ENCODE measurements around the gene GRM8. TPM values are rescaled to one million over a fixed set of nuclear protein-coding genes. Genes with fewer than 3 reads are reported as not detected.

The GRM8 gene
- polyA plus RNA-seq, 1 donor from 2014 or later: 1.5 TPM

- no peak for TF ChIP-seq POLR2AphosphoS5 (IDR thresholded peaks at IDR 0.05)
- TF ChIP-seq, protein P1, sequence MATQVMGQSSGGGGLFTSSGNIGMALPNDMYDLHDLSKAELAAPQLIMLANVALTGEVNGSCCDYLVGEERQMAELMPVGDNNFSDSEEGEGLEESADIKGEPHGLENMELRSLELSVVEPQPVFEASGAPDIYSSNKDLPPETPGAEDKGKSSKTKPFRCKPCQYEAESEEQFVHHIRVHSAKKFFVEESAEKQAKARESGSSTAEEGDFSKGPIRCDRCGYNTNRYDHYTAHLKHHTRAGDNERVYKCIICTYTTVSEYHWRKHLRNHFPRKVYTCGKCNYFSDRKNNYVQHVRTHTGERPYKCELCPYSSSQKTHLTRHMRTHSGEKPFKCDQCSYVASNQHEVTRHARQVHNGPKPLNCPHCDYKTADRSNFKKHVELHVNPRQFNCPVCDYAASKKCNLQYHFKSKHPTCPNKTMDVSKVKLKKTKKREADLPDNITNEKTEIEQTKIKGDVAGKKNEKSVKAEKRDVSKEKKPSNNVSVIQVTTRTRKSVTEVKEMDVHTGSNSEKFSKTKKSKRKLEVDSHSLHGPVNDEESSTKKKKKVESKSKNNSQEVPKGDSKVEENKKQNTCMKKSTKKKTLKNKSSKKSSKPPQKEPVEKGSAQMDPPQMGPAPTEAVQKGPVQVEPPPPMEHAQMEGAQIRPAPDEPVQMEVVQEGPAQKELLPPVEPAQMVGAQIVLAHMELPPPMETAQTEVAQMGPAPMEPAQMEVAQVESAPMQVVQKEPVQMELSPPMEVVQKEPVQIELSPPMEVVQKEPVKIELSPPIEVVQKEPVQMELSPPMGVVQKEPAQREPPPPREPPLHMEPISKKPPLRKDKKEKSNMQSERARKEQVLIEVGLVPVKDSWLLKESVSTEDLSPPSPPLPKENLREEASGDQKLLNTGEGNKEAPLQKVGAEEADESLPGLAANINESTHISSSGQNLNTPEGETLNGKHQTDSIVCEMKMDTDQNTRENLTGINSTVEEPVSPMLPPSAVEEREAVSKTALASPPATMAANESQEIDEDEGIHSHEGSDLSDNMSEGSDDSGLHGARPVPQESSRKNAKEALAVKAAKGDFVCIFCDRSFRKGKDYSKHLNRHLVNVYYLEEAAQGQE (IDR thresholded peaks at IDR 0.05; ENCODE audit: borderline replicate concordance): no peak
- no peak for TF ChIP-seq MXI1 (conservative IDR thresholded peaks at IDR 0.05; ENCODE audit: poor library complexity, severe bottlenecking)
- no peak for TF ChIP-seq SMC3 (conservative IDR thresholded peaks at IDR 0.05; ENCODE audit: poor library complexity)
- no peak for TF ChIP-seq EZH2 (IDR thresholded peaks at IDR 0.05; ENCODE audit: borderline replicate concordance, insufficient read depth, low read length, poor library complexity, severe bottlenecking)
- no peak for TF ChIP-seq EP300 (conservative IDR thresholded peaks at IDR 0.05; ENCODE audit: poor library complexity, severe bottlenecking)
- no peak for TF ChIP-seq TAF1 (IDR thresholded peaks at IDR 0.05; ENCODE audit: low read depth)
- no peak for TF ChIP-seq RAD21 (conservative IDR thresholded peaks at IDR 0.05)
- TF ChIP-seq CTCF (IDR thresholded peaks at IDR 0.05; ENCODE audit: poor library complexity, severe bottlenecking): no peak
Observed at GRCh38 chr7:126637538-126637937, 615.2 kb downstream of the GRM8 start.

DNA sequence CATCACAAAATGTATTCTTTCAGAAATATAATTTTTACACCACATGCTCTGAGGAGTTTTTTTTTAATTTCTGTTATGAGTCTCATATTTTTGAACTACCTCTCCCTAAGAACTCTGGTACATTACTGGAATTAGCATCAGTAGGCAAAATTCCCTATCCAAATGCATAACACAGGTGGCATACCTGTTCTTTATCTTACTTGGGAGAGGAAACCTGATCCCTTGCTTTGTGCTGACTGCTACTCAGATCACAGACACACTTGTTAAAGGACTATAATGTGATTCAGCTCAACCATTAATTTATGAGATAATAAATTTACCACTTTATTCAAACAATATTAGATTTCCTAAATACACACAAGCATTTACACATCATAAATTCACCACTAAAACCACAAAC is 617.2 kb downstream of the GRM8 start:
- Histone ChIP-seq H3K9me2 (ENCODE audit: insufficient read depth, low read length) (no peaks in the 10 kb centered on the region), H3K9ac (ENCODE audit: low read length) (no peak overlapping the region), H3K4me3 (ENCODE audit: low read length) (no peak overlapping the region), H4K20me1 (ENCODE audit: insufficient read depth) (no peaks in the 10 kb centered on the region), H3K27ac (ENCODE audit: low read length) (no peak overlapping the region), H3K4me2 (ENCODE audit: low read length) (no peak overlapping the region), H3F3A (ENCODE audit: insufficient read depth, low read length, poor library complexity, severe bottlenecking) (no peaks in the 10 kb centered on the region), H3K36me3 (ENCODE audit: insufficient read depth, low read length) (no peaks in the 10 kb centered on the region), H3K27me3 (ENCODE audit: insufficient read depth, low read depth, low read length) (no peaks in the 10 kb centered on the region), H3K9me3 (ENCODE audit: low read length) (no peaks in the 10 kb centered on the region), H2AFZ (ENCODE audit: low read depth, low read length) (no peak overlapping the region), H3K79me2 (replicated peaks; ENCODE audit: insufficient read depth, low read length) (no peaks in the 10 kb centered on the region)
- no peak for TF ChIP-seq CTCF (IDR thresholded peaks at IDR 0.05; ENCODE audit: poor library complexity, severe bottlenecking)
- TF ChIP-seq, protein P1 (IDR thresholded peaks at IDR 0.05; ENCODE audit: borderline replicate concordance): no peak
- TF ChIP-seq SMC3 (conservative IDR thresholded peaks at IDR 0.05; ENCODE audit: poor library complexity): no peak
- TF ChIP-seq TAF1 (IDR thresholded peaks at IDR 0.05; ENCODE audit: low read depth): no peak
- no peak for TF ChIP-seq RAD21 (conservative IDR thresholded peaks at IDR 0.05)
- TF ChIP-seq POLR2AphosphoS5 (IDR thresholded peaks at IDR 0.05): no peak
- no peak for TF ChIP-seq MXI1 (conservative IDR thresholded peaks at IDR 0.05; ENCODE audit: poor library complexity, severe bottlenecking)
- TF ChIP-seq EZH2 (IDR thresholded peaks at IDR 0.05; ENCODE audit: borderline replicate concordance, insufficient read depth, low read length, poor library complexity, severe bottlenecking): no peak
- TF ChIP-seq EP300 (conservative IDR thresholded peaks at IDR 0.05; ENCODE audit: poor library complexity, severe bottlenecking): no peak

More at GRCh38 chr7:126637538-126637937, 615.2 kb downstream of the GRM8 start:
- Histone ChIP-seq H3K4me3 (ENCODE audit: low read length) (no peak overlapping the region), H3F3A (ENCODE audit: insufficient read depth, low read length, poor library complexity, severe bottlenecking) (no peaks in the 10 kb centered on the region), H3K27ac (ENCODE audit: low read length) (no peak overlapping the region), H3K9ac (ENCODE audit: low read length) (no peak overlapping the region), H3K9me2 (ENCODE audit: insufficient read depth, low read length) (no peaks in the 10 kb centered on the region), H4K20me1 (ENCODE audit: insufficient read depth) (no peaks in the 10 kb centered on the region), H3K36me3 (ENCODE audit: insufficient read depth, low read length) (no peaks in the 10 kb centered on the region), H3K9me3 (ENCODE audit: low read length) (no peaks in the 10 kb centered on the region), H3K4me2 (ENCODE audit: low read length) (no peak overlapping the region), H3K27me3 (ENCODE audit: insufficient read depth, low read depth, low read length) (no peaks in the 10 kb centered on the region), H3K79me2 (replicated peaks; ENCODE audit: insufficient read depth, low read length) (no peaks in the 10 kb centered on the region), H2AFZ (ENCODE audit: low read depth, low read length) (no peak overlapping the region)

Measured in neural cell (in vitro differentiated cells).